ENCODE measurements around the gene ULBP3. TPM values are rescaled to one million over a fixed set of nuclear protein-coding genes. Genes with fewer than 3 reads are reported as not detected.

The ULBP3 gene
- total RNA-seq, 1 donor from 2014 or later: 24.2 TPM

DNA sequence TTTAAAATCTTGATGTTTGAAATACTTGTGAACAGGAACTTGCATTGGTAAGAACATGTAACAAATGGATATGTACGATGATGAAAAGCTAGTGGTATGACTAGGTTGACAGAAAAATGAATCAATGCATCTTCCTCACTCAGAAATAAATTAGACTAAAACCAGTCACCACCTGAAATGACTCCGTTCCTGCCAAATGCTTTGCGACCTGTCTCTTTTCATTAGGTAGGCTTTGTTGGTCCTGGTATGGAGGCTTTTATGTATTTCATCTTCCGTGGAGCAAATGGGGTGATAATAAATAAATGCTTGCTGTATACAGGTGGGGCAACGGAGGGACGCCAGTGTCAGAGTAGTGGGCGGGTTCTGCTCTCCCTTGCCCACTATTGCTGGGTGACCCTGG, 17.1 kb upstream of the ULBP3 start:
- intact Hi-C loops (cut with DNase I): no loop called here
- Histone ChIP-seq H3K4me1 (no peaks in the 10 kb centered on the region), H3K9me3 (no peaks in the 10 kb centered on the region), H3K36me3 (no peaks in the 10 kb centered on the region), H3K4me3 (no peak overlapping the region), H3K27ac (no peak overlapping the region), H3K27me3 (no peaks in the 10 kb centered on the region)
- DNase-seq (ENCODE audit: low spot score in 2 of 2): peak in 1 of 2 donors; percentile 12
- TF ChIP-seq, protein P1, sequence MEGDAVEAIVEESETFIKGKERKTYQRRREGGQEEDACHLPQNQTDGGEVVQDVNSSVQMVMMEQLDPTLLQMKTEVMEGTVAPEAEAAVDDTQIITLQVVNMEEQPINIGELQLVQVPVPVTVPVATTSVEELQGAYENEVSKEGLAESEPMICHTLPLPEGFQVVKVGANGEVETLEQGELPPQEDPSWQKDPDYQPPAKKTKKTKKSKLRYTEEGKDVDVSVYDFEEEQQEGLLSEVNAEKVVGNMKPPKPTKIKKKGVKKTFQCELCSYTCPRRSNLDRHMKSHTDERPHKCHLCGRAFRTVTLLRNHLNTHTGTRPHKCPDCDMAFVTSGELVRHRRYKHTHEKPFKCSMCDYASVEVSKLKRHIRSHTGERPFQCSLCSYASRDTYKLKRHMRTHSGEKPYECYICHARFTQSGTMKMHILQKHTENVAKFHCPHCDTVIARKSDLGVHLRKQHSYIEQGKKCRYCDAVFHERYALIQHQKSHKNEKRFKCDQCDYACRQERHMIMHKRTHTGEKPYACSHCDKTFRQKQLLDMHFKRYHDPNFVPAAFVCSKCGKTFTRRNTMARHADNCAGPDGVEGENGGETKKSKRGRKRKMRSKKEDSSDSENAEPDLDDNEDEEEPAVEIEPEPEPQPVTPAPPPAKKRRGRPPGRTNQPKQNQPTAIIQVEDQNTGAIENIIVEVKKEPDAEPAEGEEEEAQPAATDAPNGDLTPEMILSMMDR (IDR thresholded peaks at IDR 0.05): no peak

DNA sequence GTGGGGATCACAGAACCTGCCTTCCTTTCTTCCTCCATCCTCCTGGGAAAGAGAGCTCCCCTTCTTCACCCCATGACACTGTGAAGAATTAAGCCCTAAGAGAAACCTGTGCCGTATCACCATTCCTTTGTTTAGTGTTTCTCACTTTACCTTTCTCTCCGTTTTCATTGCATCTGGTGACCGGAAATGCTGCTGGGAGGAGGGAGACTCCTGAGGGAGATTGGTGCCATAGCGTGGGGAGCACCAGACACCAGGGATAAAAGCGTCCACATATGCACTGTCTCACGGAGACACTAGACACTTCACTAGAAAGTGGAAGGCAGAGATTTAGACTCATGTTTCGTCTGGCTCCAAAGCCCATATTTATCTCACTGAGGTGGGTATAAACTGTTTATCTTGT, 15.5 kb upstream of the ULBP3 start:
- intact Hi-C loops (cut with DNase I): loop anchor here (5.0 kb wide), 1 partner anchor 733 kb away; no protein-coding TSS in a partner anchor
- no peaks in the 10 kb centered on the region for H3K36me3 ChIP-seq
- H3K4me3 ChIP-seq: no peak overlapping the region
- H3K9me3 ChIP-seq: no peaks in the 10 kb centered on the region
- TF ChIP-seq, protein P1 (IDR thresholded peaks at IDR 0.05): no peak
- H3K27me3 ChIP-seq: no peaks in the 10 kb centered on the region
- H3K27ac ChIP-seq: no peak overlapping the region
- DNase-seq (ENCODE audit: low spot score in 2 of 2): peak in 1 of 2 donors; percentile 13
- H3K4me1 ChIP-seq: no peaks in the 10 kb centered on the region

DNA sequence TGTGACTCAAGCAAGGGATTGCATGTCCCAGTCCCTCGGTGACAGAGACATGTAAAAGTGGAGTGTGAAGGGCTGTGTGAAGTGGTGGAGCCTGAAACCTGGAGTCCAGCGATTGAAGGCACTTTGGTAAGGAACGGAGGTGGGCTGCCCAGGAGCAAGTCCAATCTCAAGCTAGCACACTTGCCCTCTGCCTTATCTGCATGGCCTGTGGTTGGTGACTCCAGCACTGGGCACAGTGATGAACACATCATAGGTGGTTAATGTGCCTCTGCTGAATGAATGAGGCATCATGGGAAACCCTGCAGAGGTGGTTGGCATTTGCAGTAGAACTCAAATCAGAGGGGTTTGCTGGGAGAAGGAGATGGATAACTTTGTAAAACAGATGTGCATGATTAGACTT, 14.9 kb upstream of the ULBP3 start:
- Histone ChIP-seq H3K4me3 (no peak overlapping the region), H3K9me3 (no peaks in the 10 kb centered on the region), H3K4me1 (no peaks in the 10 kb centered on the region), H3K27me3 (no peaks in the 10 kb centered on the region), H3K36me3 (no peaks in the 10 kb centered on the region), H3K27ac (no peak overlapping the region)
- TF ChIP-seq, protein P1 (IDR thresholded peaks at IDR 0.05): no peak
- DNase-seq (ENCODE audit: low spot score in 2 of 2): peak in 1 of 2 donors; percentile 27
- intact Hi-C loops (cut with DNase I): loop anchor here (5.0 kb wide), 1 partner anchor 733 kb away; no protein-coding TSS in a partner anchor

DNA sequence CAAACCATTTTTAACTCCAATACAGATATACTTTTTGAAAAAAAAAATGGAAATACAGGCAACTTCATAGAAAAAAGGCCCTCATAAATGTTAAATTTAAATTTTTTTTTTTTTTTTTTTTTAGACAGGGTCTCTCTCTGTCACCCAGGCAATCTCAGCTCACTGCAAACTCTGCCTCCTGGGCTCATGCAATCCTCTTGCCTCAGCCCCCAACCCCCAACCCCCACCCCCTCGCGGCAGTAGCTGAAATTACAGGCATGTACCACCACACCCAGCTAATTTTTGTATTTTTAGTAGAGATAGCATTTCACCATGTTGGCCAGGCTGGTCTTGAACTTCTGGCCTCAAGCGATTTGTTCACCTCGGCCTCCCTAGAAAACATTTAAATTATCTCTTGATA, 12.8 kb upstream of the ULBP3 start:
- intact Hi-C loops (cut with DNase I): loop anchor here (5.0 kb wide), 1 partner anchor 736 kb away; no protein-coding TSS in a partner anchor
- Histone ChIP-seq H3K9me3 (no peaks in the 10 kb centered on the region), H3K27ac (no peak overlapping the region), H3K4me3 (no peak overlapping the region), H3K36me3 (no peaks in the 10 kb centered on the region), H3K27me3 (no peaks in the 10 kb centered on the region), H3K4me1 (no peaks in the 10 kb centered on the region)
- TF ChIP-seq, protein P1 (IDR thresholded peaks at IDR 0.05): no peak
- DNase-seq (ENCODE audit: low spot score in 2 of 2): no peak

DNA sequence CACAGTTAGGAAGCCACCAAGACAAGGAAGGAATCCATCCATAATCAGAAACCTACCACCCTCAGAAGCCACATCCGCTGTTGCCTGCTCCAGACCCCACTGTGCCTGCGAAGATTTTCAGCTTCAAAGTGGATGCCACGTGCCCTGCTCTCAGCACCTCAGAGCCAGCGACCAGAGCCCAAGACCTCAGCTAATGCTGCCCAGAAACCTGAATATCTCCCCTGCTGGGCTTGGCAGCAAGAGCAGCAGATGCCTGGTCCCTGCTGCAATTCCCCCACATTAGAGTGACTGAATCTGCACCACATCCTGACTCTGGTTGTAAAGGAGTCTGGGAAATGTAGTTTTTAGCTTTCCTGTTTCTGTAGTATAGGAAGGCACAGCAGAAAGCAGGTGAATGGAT, 10.7 kb upstream of the ULBP3 start:
- peak in 1 of 2 donors; percentile 43 for DNase-seq (ENCODE audit: low spot score in 2 of 2)
- intact Hi-C loops (cut with DNase I): loop anchor here (1.0 to 5.0 kb wide), 3 partner anchors 255 to 738 kb away; no protein-coding TSS in a partner anchor
- no peaks in the 10 kb centered on the region for H3K27me3 ChIP-seq

More for the DNA sequence above, 10.7 kb upstream of the ULBP3 start:
- TF ChIP-seq, protein P1 (IDR thresholded peaks at IDR 0.05): no peak
- H3K9me3 ChIP-seq: no peaks in the 10 kb centered on the region
- H3K4me3 ChIP-seq: no peak overlapping the region
- no peaks in the 10 kb centered on the region for H3K36me3 ChIP-seq
- H3K27ac ChIP-seq: no peak overlapping the region
- H3K4me1 ChIP-seq: no peaks in the 10 kb centered on the region
